Measurements from ENCODE around the gene ZNF621.
A peak's percentile ranks its signal among the peaks of the same experiment; 100 is the strongest.
"Not testable (repeated sequence)": the region's sequence is repeated elsewhere in the genome, so short reads cannot be mapped to it uniquely, and the experiment has no call there.

ZNF621 gene

DNA sequence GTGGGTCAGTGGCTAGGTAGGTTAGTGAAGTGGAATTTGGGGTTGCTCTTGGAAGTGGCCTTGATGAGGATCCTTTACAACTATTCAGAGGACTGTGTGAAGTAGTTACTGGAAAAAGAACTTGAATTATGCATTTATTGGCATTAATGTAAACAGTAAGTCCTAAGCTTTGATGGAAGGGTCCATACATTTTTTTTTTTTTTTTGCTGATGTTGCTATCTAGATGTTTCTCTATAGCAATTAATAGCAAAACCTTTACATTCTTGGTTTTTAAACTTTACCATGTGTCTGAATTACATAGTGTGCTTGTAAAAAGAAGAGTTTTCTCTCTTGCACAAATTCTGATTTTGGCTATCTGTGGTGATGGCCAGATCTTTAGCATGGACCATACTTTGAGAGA lies 9.5 kb downstream of the ZNF621 start:
- DNase-seq (ENCODE audit: low read depth): no peak

DNA sequence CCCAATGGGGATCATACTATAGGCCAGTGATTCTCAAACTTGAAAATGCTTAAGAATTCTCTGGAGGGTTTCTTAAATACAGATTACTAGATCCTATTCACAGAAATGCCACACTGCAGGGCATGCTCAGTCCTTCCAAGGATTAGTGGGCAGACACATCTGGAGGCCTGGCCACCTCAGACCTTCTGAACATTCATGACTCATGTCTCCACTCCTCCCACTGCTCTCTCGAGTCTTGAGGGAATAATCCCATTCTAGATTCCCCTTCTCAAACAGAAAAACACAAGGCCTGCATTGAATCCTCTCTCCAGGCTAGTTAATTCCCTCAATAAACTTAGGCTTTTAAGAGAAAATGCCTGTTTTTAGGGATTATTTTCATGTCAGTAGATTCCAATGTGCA lies 22.1 kb downstream of the ZNF621 start:
- DNase-seq (ENCODE audit: low read depth): no peak

DNA sequence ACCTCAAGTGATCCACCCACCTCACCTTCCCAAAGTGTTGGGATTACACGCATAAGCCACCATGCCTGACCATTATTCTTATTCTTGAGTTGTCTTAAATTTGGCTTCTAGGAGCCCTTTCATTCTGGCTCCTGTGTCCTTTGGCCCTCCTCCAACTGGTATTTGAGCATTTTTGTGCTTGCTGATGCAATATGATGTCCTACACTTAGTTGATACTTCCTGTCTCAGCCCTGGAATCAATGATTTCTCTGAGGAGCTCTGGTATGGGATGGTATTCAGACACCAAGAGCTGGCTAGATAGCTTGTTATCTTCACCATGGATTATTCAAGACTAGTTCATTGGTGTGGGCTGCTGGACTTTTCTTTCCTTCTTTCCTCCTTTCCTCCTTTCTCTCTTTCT lies 25.4 kb downstream of the ZNF621 start:
- no peak for DNase-seq (ENCODE audit: low read depth)

DNA sequence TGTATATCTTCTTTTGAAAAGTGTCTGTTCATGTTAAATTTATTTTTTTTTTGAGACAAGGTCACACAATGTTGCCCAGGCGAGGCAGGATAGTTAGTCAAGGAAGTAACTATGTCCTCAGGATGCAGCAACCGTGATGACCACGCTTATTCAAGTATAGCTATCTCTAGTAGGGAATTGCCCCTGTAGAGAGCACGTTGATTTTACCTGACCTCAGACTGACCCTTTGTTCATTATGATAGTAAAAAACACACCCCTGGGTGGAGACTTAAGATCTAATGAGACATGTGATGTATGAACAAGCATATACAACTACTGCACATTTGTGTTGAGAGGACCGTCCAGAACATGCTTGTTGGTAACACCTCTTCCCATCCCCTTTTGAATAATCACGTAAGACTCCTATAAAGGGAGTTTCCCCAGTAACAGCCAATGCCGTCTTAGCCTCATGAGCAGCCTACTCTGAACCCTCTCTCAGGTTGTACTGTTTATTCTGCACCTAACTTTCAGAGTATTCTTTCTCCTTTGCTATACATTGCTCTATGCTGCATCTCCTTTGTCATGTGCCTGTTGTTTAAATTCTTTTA lies 32.9 kb downstream of the ZNF621 start:
- DNase-seq (ENCODE audit: low read depth): no peak

DNA sequence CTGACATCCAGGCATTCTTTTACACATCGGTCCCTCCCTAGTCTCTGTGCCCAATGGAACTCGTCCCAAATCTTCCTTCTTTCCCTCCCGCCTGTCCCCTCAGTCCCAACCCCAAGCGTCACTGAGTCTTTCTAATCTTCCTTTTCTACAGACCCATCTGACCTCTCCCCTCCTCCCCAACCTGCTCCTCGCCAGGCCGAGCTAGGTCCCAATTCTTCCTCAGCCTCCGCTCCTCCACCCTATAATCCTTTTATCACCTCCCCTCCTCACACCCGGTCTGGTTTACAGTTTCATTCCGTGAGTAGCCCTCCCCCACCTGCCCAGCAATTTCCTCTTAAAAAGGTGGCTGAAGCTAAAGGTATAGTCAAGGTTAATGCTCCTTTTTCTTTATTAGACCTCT lies 37.7 kb downstream of the ZNF621 start:
- DNase-seq (ENCODE audit: low read depth): not testable (repeated sequence)

DNA sequence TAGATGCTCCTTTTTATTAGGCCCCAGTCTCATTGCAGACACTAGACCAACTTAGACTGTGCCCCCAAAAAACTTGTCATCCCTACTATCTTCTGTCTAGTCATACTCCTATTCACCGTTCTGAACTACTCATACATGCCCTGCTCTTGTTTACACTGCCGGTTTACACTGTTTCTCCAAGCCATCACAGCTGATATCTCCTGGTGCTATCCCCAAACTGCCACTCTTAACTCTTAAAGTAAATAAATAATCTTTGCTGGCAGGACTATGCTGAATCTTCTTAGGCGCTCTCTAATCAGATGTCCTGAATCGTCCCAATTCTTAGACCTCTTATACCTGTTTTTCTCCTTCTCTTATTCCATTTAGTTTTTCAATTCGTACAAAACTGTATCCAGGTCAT lies 40.9 kb downstream of the ZNF621 start:
- DNase-seq (ENCODE audit: low read depth): not testable (repeated sequence)

DNA sequence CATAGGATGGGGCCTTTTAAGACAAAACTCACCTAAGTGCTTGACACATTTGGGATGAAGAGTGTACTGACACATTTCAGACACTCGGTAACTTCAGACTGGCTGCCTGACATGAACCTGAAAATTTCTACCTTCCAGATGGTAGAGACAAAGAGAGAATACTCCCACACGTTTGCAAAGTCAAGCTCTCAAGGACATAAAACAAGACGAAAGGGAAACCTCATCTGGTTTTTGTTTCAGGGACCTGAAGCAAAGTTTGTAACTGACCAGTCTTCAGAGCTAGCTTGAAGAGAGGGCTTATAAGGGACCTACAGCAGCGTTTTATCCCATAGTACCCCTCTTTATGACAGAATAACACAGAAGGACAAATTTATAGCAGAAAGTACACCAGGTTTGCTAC lies 41.9 kb downstream of the ZNF621 start:
- DNase-seq (ENCODE audit: low read depth): no peak

DNA sequence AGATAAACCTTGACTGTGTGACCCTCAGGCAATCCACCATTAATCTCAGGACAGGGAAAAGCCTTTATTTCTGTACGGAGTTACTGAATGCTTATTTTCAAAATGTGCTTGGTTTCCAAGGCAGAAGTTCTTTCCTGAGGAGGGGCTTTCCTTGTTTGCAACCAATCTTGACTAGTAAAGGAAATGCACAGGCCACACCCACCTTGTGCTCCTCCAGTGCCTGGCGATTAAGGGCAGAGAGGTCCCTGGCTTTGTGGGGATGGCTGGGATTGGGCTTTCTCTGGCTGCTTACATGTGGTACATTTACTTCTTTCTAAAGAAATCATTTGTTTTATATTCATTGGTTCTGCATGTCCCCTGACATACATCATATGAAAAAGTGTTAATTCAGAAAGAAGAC lies 47.8 kb downstream of the ZNF621 start:
- no peak for DNase-seq (ENCODE audit: low read depth)

DNA sequence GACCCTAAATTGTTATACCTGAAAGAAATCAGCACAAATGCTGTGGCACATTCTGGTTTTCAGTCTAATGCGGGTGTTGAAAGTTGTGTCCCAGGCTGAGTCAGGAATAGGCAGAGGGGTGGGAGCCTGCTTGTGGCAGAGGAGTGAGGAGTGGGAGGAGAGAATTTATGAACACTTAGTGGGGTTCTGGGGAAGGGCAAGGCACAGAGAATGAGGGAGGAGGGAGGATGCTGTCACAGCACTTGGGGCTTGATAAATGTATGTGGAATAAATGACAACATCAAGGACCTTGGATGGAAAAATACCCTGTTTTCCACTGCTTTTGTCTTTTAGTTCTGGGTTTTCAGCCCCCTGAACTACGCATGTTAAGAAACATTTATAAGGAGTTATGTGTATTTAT lies 49.3 kb downstream of the ZNF621 start:
- DNase-seq (ENCODE audit: low read depth): no peak

DNA sequence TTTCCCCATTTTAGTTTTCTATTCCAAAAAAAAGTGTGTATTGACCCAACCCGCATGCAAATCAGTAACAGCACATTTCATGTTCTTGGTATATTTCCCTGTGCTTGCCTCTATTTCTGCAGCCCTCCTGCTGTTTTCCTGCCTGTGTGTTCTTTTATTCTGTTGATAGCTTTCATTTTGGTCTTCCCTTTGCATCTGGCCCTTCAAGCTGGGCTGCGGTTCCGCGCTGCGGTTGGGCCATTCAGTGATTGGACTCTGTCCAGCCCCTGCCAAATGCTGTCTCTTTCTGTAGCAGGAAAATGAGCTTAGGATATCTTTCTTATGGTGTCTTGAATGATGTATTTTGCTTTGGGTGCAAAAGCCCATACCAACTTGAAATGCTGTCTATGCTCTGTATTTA lies 49.9 kb downstream of the ZNF621 start:
- no peak for DNase-seq (ENCODE audit: low read depth)

DNA sequence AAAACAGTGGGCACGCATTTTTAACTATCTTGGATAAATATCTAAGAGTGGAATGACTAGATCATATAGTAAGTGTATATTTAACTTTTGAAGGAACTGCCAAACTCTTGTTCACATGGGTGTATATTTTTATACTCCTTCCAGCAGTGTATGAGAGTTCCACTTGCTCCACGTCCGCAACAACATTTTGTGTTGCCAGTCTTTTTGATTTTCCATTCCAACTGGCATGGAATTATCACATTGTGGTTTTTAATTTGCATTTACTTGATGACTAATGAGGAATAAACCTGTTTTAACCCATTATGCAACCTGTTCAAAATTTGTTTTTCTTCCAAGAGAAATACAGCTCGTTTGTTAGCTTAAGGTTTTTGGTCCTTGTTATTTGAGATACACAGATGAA lies 51.6 kb downstream of the ZNF621 start:
- DNase-seq (ENCODE audit: low read depth): no peak

DNA sequence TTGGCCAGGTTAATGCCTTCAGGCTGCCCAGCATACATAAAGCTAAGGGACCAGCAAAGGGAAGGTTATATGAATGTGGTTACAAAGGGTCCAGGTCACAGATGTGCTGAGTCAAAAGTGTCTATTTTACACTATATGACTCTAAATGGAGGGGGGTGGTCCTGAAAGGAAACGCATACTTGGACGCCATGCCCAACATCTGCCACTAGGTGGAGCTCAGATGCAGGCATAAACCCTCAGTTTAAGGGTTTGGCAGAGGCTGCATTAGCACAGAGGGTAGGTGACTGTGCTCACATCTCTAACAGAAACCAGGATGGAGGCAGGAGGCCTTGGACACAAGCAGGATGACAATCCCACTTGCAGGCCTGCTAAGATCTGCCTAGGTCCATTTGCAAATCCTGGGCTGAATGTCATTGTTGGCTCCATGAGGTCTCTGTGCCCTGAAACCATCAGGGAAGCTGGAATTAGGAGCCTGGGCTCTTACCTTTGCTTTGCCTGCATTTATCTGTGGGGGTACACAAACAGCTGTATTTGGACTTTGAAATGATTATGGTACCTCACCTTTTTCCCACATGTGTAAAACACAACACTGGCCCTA lies 55.8 kb downstream of the ZNF621 start:
- DNase-seq (ENCODE audit: low read depth): peak; percentile 37

DNA sequence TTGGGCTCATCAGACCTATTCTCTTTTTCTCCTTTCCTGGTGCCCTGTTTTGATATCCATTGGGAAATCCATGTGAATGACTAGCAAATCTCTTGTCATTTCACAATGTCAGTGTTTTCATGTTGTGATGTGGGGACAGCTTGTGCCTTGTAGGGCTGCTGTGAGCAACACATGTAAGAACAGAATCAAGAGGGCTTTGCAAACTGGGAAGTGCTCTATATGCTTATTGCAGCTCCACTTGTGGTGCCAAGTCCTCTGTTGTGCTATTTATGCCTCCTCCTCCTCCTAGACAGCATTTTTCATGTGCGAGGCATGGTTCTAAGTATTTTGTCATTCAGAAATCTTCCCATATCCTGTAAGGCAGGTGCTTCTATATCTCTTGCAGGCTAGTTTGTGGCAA lies 56.4 kb downstream of the ZNF621 start:
- DNase-seq (ENCODE audit: low read depth): no peak

DNA sequence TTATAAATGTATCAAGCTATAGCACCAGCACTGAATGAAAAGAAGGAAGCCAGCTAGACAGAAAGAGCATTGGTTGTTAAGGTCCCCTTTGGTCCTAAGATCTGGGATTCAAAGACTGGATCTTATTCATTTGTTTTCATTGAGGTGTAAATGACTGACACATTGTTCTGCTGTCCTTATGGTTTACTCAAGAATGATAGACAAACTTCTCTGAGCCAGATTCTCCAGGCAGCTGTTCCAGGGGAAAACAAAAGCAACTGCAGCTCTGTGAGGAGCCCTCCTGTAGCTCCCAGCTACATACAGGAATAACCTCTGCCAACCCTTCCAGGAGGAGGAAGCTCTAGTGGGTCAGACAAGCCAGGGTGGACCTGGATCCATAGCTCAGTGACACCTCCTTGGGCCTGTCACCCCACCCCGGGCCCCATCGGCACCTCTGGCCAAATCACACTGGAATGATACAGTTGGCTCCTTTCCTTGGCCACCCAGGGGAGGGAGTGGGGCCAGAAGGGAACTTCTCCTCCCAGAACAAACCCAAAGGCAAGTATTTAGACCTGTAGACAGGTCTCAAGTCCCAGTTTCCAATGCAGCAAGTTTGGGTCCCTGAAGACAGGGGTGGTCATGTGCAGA lies 57.8 kb downstream of the ZNF621 start:
- no peak for DNase-seq (ENCODE audit: low read depth)

DNA sequence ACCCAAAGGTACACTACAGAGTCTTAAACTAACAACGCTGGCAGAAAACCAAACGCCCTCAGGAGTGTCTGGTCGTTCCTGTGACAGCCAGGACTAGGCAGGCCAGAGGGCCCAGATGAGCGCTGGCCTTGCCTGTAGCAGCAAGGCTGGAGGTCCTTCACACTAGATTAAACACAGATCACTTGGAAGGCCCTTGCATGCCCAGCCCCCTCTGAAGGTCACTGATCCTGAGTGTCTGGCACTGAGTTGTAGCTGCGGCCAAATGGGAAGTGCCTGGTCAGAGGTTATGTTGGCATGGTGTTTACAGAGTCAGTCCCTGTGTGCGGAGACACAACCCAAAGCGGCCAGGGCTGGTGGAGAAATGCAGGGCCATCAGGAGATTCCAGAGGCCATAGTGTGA lies 58.9 kb downstream of the ZNF621 start:
- no peak for DNase-seq (ENCODE audit: low read depth)

DNA sequence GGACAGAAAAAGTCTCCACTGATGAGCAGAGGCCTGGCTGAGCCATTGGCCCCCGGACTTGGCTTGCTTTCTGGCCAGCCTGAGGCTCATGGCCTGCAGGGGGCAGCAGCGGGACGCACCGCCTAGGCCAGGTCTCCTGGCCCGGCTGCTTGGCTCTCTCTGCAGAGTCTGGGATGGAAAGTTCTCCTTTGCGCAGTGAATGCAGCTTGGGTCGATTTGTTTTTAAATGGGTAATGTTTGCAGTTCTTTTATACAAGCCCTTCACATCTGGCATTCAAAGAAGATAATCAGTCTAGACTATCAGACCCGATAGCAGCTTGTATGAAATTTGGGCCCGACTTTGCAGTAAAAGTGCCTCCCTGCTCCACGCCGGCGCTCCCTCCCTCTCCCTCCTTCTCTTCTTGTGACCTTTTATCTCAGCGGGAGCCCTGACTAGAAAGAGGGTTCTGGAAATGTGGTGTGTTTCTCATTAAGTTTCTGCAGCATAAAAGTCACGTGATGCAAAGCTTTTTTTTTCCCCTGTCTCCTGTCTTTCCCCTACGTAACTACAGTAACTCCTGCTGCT lies 59.9 kb downstream of the ZNF621 start:
- DNase-seq (ENCODE audit: low read depth): peak; percentile 63

DNA sequence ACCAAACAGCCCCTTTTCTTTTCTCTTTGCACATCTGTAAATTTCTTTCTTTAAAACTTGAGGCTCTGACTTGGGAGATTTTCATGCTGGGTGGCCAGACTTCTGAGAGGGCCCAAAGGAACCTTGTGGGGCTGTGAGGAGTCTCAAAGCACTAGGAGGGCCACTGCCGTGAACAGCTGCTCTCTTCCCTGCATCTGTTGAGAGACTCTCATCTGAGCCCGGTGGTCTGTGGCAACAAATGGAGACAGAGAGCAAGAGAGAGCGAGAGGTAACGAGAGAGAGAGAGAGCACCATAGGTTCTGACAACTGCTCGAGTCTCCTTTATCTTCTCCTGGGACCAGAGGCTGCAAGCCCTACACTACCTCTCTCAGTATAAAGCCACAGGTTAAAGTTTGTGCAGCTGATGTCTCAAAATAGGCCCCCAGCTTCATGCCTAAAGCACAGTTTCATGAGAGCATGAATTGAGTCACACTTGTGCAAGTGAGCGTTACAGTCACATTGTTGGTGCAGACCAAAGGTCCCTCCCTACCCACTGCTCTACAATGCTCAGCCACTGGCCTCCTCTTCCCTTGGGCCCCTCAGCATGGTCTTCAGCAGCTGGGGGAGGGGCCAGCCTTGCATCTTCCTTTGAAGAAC lies 60.7 kb downstream of the ZNF621 start:
- no peak for DNase-seq (ENCODE audit: low read depth)

DNA sequence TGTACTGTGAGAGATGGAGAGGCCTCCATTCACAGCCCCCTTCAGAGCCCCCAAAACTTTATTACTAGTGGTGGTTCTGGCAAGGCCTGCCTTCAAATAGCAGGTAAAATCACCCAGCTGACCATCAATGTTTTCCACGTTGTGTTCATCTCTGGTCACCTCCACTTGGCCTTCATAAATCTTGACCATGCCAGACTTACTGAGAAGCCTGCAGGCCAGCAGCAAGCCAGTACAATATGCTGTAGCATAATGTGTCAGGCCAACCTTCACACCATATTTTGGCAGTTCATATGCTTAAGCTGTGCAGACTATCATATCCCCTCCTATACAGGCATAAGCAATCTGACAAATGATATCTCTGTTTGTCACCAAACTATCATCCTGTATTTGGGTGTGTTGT lies 62.1 kb downstream of the ZNF621 start:
- no peak for DNase-seq (ENCODE audit: low read depth)

DNA sequence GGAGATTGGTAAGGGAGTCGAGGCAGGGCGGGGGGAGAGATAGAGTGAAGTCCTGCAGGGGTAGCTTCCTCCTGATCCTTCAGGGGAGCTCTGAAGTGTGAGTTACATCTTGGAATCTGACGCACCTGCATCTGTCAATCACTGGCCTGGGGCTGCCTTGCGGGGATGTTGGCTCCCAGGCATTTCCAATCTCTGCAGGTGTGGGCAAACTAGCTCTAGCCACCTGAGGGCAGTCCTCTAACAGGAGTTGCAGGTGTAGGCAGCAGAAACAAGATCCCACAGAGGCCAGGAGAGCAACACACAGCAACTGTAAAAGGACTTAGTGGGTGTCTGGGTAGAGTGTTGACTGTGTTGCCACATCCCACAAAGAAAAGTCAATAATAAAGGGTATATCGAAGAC lies 63.6 kb downstream of the ZNF621 start:
- no peak for DNase-seq (ENCODE audit: low read depth)

Data from activated T-cell treated with anti-CD3 and anti-CD28 coated beads for 1 hour (primary cell).